Body of pancreas (tissue), 4 donors: ENCODE data around the gene PSPN. TPM values are rescaled to one million over a fixed set of nuclear protein-coding genes. Genes with fewer than 3 reads are reported as not detected.

Source experiments
- ATAC-seq: fragments of 150-250 bp; one replicate; pipeline ENCODE4 v1.9.1; 2016
- DNase-seq, 4 donors: peaks; one replicate each; pipeline ENCODE4 v3.0.0-alpha.2; 2019
- H3K27ac ChIP-seq, 4 donors: fragments of 200-600 bp; sonication (generic); 1 replicate in 3 of 4; 2 replicates in 1 of 4; pipeline versions ENCODE4 v1.5.1 to v1.6.1; 2016 to 2019; ENCODE audit warnings: mild to moderate bottlenecking in 1 of 4, mixed read lengths in 1 of 4, moderate library complexity in 1 of 4
- H3K27me3 ChIP-seq, 2 donors: fragments of 200-600 bp; sonication (generic); one replicate each; pipeline ENCODE4 v1.6.0; 2016; ENCODE audit warnings: mild to moderate bottlenecking in 1 of 2
- H3K36me3 ChIP-seq, 2 donors: fragments of 200-600 bp; sonication (generic); replicated peaks in 1 of 2; 2 replicates each; pipeline ENCODE4 v1.5.1; 2016; ENCODE audit warnings: low read depth in 2 of 2; ENCODE audit not compliant: insufficient read depth in 1 of 2
- H3K4me1 ChIP-seq: fragments of 200-600 bp; sonication (generic); one replicate; pipeline ENCODE4 v1.6.0; 2016
- H3K4me3 ChIP-seq, 2 donors: fragments of 200-600 bp; sonication (generic); 1 replicate in 1 of 2; 2 replicates in 1 of 2; pipeline ENCODE4 v1.5.1; 2016 to 2019
- H3K9me3 ChIP-seq, 3 donors: fragments of 200-600 bp; sonication (generic); 1 replicate in 2 of 3; 2 replicates in 1 of 3; pipeline ENCODE4 v1.5.1; 2016
- CTCF ChIP-seq, 7 experiments: fragments of 450-650 bp in 4 of 7; fragments of 200-600 bp in 3 of 7; sonication (generic) in 3 of 7; IDR thresholded peaks; one replicate each; pipeline ENCODE4 v1.5.1; 2016 to 2019; ENCODE audit warnings: antibody characterized with exemption in 7 of 7
- POLR2A ChIP-seq, 3 donors: fragments of 450-650 bp; IDR thresholded peaks; one replicate each; pipeline ENCODE4 v1.6.1; 2016; ENCODE audit warnings: antibody characterized with exemption in 3 of 3, mild to moderate bottlenecking in 2 of 3
- WGBS, 2 donors: methylation state at CpG; one replicate each; pipeline ENCODE4 v1.1.5; 2017; 5-methylcytosine and 5-hydroxymethylcytosine counted together
- intact Hi-C: fragments of 100-400 bp; cut with DNase I; formaldehyde crosslinking; loops from one replicate; pipeline ENCODE4 v1.15.1; 2023
- total RNA-seq, 2 donors: library from RNA; depleted of rRNA; stranded (reverse); fragments of >200 nt; gene quantifications; one replicate each; pipeline ENCODE4 v1.1.0, GENCODE V29; 2016

The PSPN gene
- total RNA-seq, 2 donors from 2014 or later: 0.52 to 8.6 TPM

GRCh38 chr19:6384381-6384780 lies 8.6 kb upstream of the PSPN start:
- intact Hi-C loops: no loop called here
- 92 to 97% methylated on average over 4 of the region's 4 CpGs for WGBS, 2 donors
- no peak for ATAC-seq
- no peaks in the 10 kb centered on the region for H3K4me1 ChIP-seq
- no peak for DNase-seq
- no peak overlapping the region for H3K4me3 ChIP-seq
- H3K9me3 ChIP-seq: no peaks in the 10 kb centered on the region
- TF ChIP-seq CTCF (IDR thresholded peaks at IDR 0.05): no peak
- TF ChIP-seq POLR2A (IDR thresholded peaks at IDR 0.05): no peak
- peaks cover 24 to 52% of the 10 kb centered on the region in 2 donors for H3K36me3 ChIP-seq
- H3K27ac ChIP-seq: no peak overlapping the region
- H3K27me3 ChIP-seq: no peaks in the 10 kb centered on the region

DNA sequence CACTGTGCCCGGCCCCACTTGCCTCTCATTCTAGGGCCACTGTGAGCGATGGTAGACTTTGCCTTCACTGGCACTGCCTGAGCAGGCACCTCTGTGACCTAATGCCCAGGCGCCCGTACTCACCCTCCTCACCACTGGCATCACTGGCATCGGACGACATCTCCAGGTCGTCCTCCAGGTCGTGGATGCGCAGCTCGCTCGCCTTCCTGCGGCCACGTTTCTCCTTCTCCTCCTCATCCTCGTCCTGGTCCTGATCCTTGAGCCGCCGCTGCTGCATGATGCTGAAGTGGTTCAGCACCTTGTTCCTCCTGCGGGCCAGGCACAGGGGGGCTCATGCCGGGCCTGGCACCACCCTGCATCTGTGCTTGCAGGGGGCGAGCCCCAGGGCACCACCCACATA lies 7.5 kb upstream of the PSPN start:
- Histone ChIP-seq H3K36me3 (peaks cover 18 to 43% of the 10 kb centered on the region in 2 donors), H3K9me3 (no peaks in the 10 kb centered on the region), H3K4me3 (no peak overlapping the region), H3K27ac (no peak overlapping the region), H3K4me1 (no peaks in the 10 kb centered on the region), H3K27me3 (no peaks in the 10 kb centered on the region)
- intact Hi-C loops: no loop called here
- no peak for ATAC-seq
- no peak for DNase-seq
- no peak for TF ChIP-seq CTCF (IDR thresholded peaks at IDR 0.05)
- no peak for TF ChIP-seq POLR2A (IDR thresholded peaks at IDR 0.05)
- 95 to 96% methylated on average over 17 to 19 of the region's 19 CpGs for WGBS, 2 donors

DNA sequence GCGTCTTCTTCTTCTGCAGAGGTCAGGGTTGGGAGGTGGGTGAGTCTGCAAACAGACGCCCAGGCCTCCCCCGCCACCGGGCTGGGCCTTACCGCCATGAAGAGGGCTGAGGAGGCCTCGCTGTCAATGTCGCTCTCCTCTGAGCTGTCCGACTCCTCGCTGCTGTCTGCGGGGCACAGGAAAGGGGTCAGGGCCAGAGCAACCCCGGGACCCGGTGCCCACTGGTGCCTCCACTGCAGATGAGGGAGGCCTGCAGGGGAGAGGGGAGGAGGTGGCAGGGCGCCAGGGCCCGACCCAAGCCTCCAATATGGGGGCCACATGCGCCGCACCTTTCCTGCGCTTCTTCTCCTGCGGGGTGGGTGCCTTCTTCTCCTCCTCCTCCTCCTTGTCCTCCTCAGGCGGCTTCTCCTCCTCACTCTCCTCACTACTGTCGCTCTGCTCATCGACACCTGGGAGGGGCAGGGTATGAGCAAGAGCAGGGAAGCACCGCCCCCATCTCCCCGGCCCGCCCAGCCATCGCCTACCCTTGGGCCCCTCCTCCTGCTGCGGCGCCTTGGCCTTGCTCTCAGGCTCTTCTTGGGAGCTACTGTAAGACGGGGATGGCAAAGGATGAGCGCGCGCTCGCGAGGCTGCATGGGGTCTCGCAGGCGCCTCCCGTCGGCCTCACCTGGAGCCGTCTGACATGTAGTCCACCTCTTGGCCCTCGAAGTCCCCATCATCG lies 5.5 kb upstream of the PSPN start:
- no peak for ATAC-seq
- no peak overlapping the region for H3K27ac ChIP-seq
- H3K9me3 ChIP-seq: no peaks in the 10 kb centered on the region
- no peaks in the 10 kb centered on the region for H3K27me3 ChIP-seq
- 96% methylated on average over 32 to 36 of the region's 40 CpGs for WGBS, 2 donors
- no peak overlapping the region for H3K4me3 ChIP-seq
- DNase-seq: no peak
- no peak for TF ChIP-seq POLR2A (IDR thresholded peaks at IDR 0.05)
- TF ChIP-seq CTCF (IDR thresholded peaks at IDR 0.05): no peak
- no peaks in the 10 kb centered on the region for H3K4me1 ChIP-seq
- intact Hi-C loops: no loop called here
- H3K36me3 ChIP-seq: peaks cover 17 to 34% of the 10 kb centered on the region in 2 donors

GRCh38 chr19:6379744-6380143 lies 4.0 kb upstream of the PSPN start:
- WGBS, 2 donors: 94 to 97% methylated on average over 3 of the region's 3 CpGs
- intact Hi-C loops: no loop called here
- peaks cover 17 to 31% of the 10 kb centered on the region in 2 donors for H3K36me3 ChIP-seq
- H3K27me3 ChIP-seq: no peaks in the 10 kb centered on the region
- no peak overlapping the region for H3K27ac ChIP-seq
- H3K4me3 ChIP-seq: no peak overlapping the region
- ATAC-seq (no peak), DNase-seq (no peak)
- no peaks in the 10 kb centered on the region for H3K9me3 ChIP-seq
- no peak for TF ChIP-seq CTCF (IDR thresholded peaks at IDR 0.05)
- TF ChIP-seq POLR2A (IDR thresholded peaks at IDR 0.05): no peak
- no peaks in the 10 kb centered on the region for H3K4me1 ChIP-seq

GRCh38 chr19:6378486-6378885 lies 2.8 kb upstream of the PSPN start:
- H3K4me1 ChIP-seq: peaks cover 6% of the 10 kb centered on the region
- ATAC-seq (no peak), DNase-seq (no peak)
- H3K4me3 ChIP-seq: no peak overlapping the region
- H3K27ac ChIP-seq: no peak overlapping the region
- H3K9me3 ChIP-seq: no peaks in the 10 kb centered on the region
- no peaks in the 10 kb centered on the region for H3K27me3 ChIP-seq
- intact Hi-C loops: no loop called here
- WGBS, 2 donors: 85 to 86% methylated on average over 6 to 9 of the region's 9 CpGs
- peaks cover 17 to 27% of the 10 kb centered on the region in 2 donors for H3K36me3 ChIP-seq
- no peak for TF ChIP-seq POLR2A (IDR thresholded peaks at IDR 0.05)
- no peak for TF ChIP-seq CTCF (IDR thresholded peaks at IDR 0.05)
